ENCODE results near the gene PSMC1.

Gene PSMC1

GRCh38 chr14:90274019-90274418, 17.7 kb downstream of the PSMC1 start:
- Histone ChIP-seq H3K4me1 (ENCODE audit: low read length) (no peaks in the 10 kb centered on the region), H3K9me2 (replicated peaks; ENCODE audit: insufficient read depth, low read length) (no peaks in the 10 kb centered on the region), H3K4me3 (ENCODE audit: low read length) (no peak overlapping the region), H3K36me3 (replicated peaks; ENCODE audit: insufficient read depth, low read length) (no peaks in the 10 kb centered on the region; the same call in 1 of the 2 replicates), H3K4me2 (ENCODE audit: low read depth, low read length) (no peak overlapping the region), H3K9me3 (replicated peaks; ENCODE audit: insufficient read depth, low read length) (no peaks in the 10 kb centered on the region), H4K20me1 (ENCODE audit: insufficient read depth, low read length) (no peaks in the 10 kb centered on the region), H3K27ac (ENCODE audit: low read length) (no peak overlapping the region), H2AFZ (ENCODE audit: low read length) (no peak overlapping the region), H3K9ac (ENCODE audit: low read length) (no peak overlapping the region), H3K79me2 (ENCODE audit: low read length) (no peaks in the 10 kb centered on the region), H3K27me3 (replicated peaks; ENCODE audit: insufficient read depth, low read length) (no peaks in the 10 kb centered on the region), H3F3A (ENCODE audit: insufficient read depth, low read length) (no peaks in the 10 kb centered on the region)
- DNase-seq = no peak
- TF ChIP-seq EZH2 (optimal IDR thresholded peaks at IDR 0.05; ENCODE audit: low read depth, low read length) = no peak
- TF ChIP-seq CTCF (IDR thresholded peaks at IDR 0.05; ENCODE audit: low read length) = no peak
- no peak for TF ChIP-seq EZH2phosphoT487 (IDR thresholded peaks at IDR 0.05; ENCODE audit: low read length)

- TF ChIP-seq EZH2 (optimal IDR thresholded peaks at IDR 0.05; ENCODE audit: low read depth, low read length) (no peak), EZH2phosphoT487 (IDR thresholded peaks at IDR 0.05; ENCODE audit: low read length) (no peak), CTCF (IDR thresholded peaks at IDR 0.05; ENCODE audit: low read length) (no peak)
- Histone ChIP-seq H3K9ac (ENCODE audit: low read length) (no peak overlapping the region), H3K4me1 (ENCODE audit: low read length) (no peaks in the 10 kb centered on the region), H3K4me3 (ENCODE audit: low read length) (no peak overlapping the region), H3K27me3 (replicated peaks; ENCODE audit: insufficient read depth, low read length) (no peaks in the 10 kb centered on the region), H4K20me1 (ENCODE audit: insufficient read depth, low read length) (no peaks in the 10 kb centered on the region), H3K9me2 (replicated peaks; ENCODE audit: insufficient read depth, low read length) (no peaks in the 10 kb centered on the region), H3K27ac (ENCODE audit: low read length) (no peak overlapping the region), H3K4me2 (ENCODE audit: low read depth, low read length) (no peak overlapping the region), H3K9me3 (replicated peaks; ENCODE audit: insufficient read depth, low read length) (no peaks in the 10 kb centered on the region), H3F3A (ENCODE audit: insufficient read depth, low read length) (no peaks in the 10 kb centered on the region), H2AFZ (ENCODE audit: low read length) (no peak overlapping the region), H3K36me3 (replicated peaks; ENCODE audit: insufficient read depth, low read length) (no peaks in the 10 kb centered on the region; the same call in 1 of the 2 replicates), H3K79me2 (ENCODE audit: low read length) (no peaks in the 10 kb centered on the region)
- no peak for DNase-seq
Measured at GRCh38 chr14:90274808-90275457, 18.6 kb downstream of the PSMC1 start.

GRCh38 chr14:90275458-90275814, 19.1 kb downstream of the PSMC1 start:
- Histone ChIP-seq H3K27ac (ENCODE audit: low read length) (no peak overlapping the region), H3K4me3 (ENCODE audit: low read length) (no peak overlapping the region), H3K79me2 (ENCODE audit: low read length) (no peaks in the 10 kb centered on the region), H3K9me3 (replicated peaks; ENCODE audit: insufficient read depth, low read length) (no peaks in the 10 kb centered on the region), H3K36me3 (replicated peaks; ENCODE audit: insufficient read depth, low read length) (no peaks in the 10 kb centered on the region; the same call in 1 of the 2 replicates), H4K20me1 (ENCODE audit: insufficient read depth, low read length) (no peaks in the 10 kb centered on the region), H3K4me2 (ENCODE audit: low read depth, low read length) (no peak overlapping the region), H3K27me3 (replicated peaks; ENCODE audit: insufficient read depth, low read length) (no peaks in the 10 kb centered on the region), H2AFZ (ENCODE audit: low read length) (no peak overlapping the region), H3K9ac (ENCODE audit: low read length) (no peak overlapping the region), H3K4me1 (ENCODE audit: low read length) (no peaks in the 10 kb centered on the region), H3F3A (ENCODE audit: insufficient read depth, low read length) (no peaks in the 10 kb centered on the region), H3K9me2 (replicated peaks; ENCODE audit: insufficient read depth, low read length) (no peaks in the 10 kb centered on the region)
- no peak for DNase-seq
- TF ChIP-seq EZH2phosphoT487 (IDR thresholded peaks at IDR 0.05; ENCODE audit: low read length) = no peak

GRCh38 chr14:90275820-90276219, 19.5 kb downstream of the PSMC1 start:
- Histone ChIP-seq H3K4me3 (ENCODE audit: low read length) (no peak overlapping the region), H2AFZ (ENCODE audit: low read length) (no peak overlapping the region), H3K4me2 (ENCODE audit: low read depth, low read length) (no peak overlapping the region), H3K79me2 (ENCODE audit: low read length) (no peaks in the 10 kb centered on the region), H3F3A (ENCODE audit: insufficient read depth, low read length) (no peaks in the 10 kb centered on the region), H3K9me3 (replicated peaks; ENCODE audit: insufficient read depth, low read length) (no peaks in the 10 kb centered on the region), H3K9me2 (replicated peaks; ENCODE audit: insufficient read depth, low read length) (no peaks in the 10 kb centered on the region), H3K27me3 (replicated peaks; ENCODE audit: insufficient read depth, low read length) (no peaks in the 10 kb centered on the region), H3K9ac (ENCODE audit: low read length) (no peak overlapping the region), H3K27ac (ENCODE audit: low read length) (no peak overlapping the region), H4K20me1 (ENCODE audit: insufficient read depth, low read length) (no peaks in the 10 kb centered on the region), H3K36me3 (replicated peaks; ENCODE audit: insufficient read depth, low read length) (no peaks in the 10 kb centered on the region), H3K4me1 (ENCODE audit: low read length) (no peaks in the 10 kb centered on the region)
- no peak for DNase-seq
- TF ChIP-seq CTCF (IDR thresholded peaks at IDR 0.05; ENCODE audit: low read length) (no peak), EZH2 (optimal IDR thresholded peaks at IDR 0.05; ENCODE audit: low read depth, low read length) (no peak), EZH2phosphoT487 (IDR thresholded peaks at IDR 0.05; ENCODE audit: low read length) (no peak)
